ENCODE data around the gene EEF1A2. TPM values are rescaled to one million over a fixed set of nuclear protein-coding genes. Genes with fewer than 3 reads are reported as not detected.

Gene EEF1A2
- polyA plus RNA-seq, 3 donors: 0.08 TPM; not detected in 2

DNA sequence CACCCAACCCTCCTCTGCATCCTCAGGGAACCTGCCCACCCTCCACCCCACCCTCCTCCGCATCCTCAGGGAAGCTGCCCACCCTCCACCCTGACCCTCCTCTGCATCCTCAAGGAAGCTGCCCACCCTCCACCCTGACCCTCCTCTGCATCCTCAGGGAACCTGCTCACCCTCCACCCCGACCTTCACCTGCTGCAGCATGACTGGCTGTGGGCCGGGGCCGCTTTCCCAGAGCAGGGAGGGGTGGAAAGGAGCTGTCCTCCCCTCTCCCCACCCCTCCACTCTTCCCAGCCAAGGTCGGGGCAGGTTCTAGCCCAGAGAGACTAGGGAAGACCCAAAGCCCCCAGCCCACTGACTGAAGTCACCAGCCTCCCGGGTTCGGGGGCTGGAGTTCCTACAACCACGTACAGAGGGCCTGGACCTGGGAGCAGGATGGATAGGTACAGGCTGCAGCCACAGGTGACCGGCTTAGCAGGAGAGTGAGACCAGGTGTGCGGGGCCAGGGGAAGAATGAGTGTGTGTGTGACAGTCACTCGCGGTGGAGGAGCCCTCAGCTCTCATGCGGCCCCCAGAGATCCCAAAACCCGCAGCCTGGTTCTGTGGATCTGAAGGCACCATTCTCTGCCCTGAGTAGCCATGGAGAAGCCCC, 11.6 kb downstream of the EEF1A2 start:
- H3K27ac ChIP-seq (ENCODE audit: low read depth in 1 of 2, low read length in 2 of 2): no peak overlapping the region
- H3K4me3 ChIP-seq (replicated peaks in 1 of 3; ENCODE audit: low read depth in 2 of 3, low read length in 3 of 3): no peak overlapping the region
- peak overlapping the region in 1 of 2 donors; percentile 60 for H3K4me3 Mint-ChIP-seq
- no peak overlapping the region for H2AFZ ChIP-seq (ENCODE audit: insufficient read depth, low read depth, low read length, poor library complexity, severe bottlenecking)
- no peaks in the 10 kb centered on the region for H3K79me2 ChIP-seq (ENCODE audit: insufficient read depth, low read length)
- H3K9ac ChIP-seq (ENCODE audit: insufficient read depth, low read length, poor library complexity, severe bottlenecking): no peak overlapping the region
- peaks cover 0 to 2% (median 0%) of the 10 kb centered on the region in 7 donors for H3K9me3 Mint-ChIP-seq
- H3K36me3 Mint-ChIP-seq: no peaks in the 10 kb centered on the region
- no peaks in the 10 kb centered on the region for H4K20me1 ChIP-seq (ENCODE audit: insufficient read depth, low read length)
- 66% methylated on average over 9 of the region's 14 CpGs for whole genome bisulfite sequencing (ENCODE audit: insufficient coverage)
- TF ChIP-seq, protein P1, sequence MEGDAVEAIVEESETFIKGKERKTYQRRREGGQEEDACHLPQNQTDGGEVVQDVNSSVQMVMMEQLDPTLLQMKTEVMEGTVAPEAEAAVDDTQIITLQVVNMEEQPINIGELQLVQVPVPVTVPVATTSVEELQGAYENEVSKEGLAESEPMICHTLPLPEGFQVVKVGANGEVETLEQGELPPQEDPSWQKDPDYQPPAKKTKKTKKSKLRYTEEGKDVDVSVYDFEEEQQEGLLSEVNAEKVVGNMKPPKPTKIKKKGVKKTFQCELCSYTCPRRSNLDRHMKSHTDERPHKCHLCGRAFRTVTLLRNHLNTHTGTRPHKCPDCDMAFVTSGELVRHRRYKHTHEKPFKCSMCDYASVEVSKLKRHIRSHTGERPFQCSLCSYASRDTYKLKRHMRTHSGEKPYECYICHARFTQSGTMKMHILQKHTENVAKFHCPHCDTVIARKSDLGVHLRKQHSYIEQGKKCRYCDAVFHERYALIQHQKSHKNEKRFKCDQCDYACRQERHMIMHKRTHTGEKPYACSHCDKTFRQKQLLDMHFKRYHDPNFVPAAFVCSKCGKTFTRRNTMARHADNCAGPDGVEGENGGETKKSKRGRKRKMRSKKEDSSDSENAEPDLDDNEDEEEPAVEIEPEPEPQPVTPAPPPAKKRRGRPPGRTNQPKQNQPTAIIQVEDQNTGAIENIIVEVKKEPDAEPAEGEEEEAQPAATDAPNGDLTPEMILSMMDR (IDR thresholded peaks at IDR 0.05): no peak
- no peak for DNase-seq
- no peak overlapping the region for H3K4me2 ChIP-seq (replicated peaks; ENCODE audit: extremely low read depth, low read length, poor library complexity, severe bottlenecking)
- intact Hi-C loops (cut with micrococcal nuclease): no loop called here
- H3K27me3 ChIP-seq (ENCODE audit: control insufficient read depth in 2 of 2, insufficient read depth in 2 of 2, low read length in 2 of 2): peaks cover 4 to 23% of the 10 kb centered on the region in 2 donors
- no peak overlapping the region for H3K27ac Mint-ChIP-seq
- H3K4me1 ChIP-seq (ENCODE audit: control insufficient read depth in 1 of 2, insufficient read depth in 2 of 2, low read length in 2 of 2): no peaks in the 10 kb centered on the region
- H3K27me3 Mint-ChIP-seq (ENCODE audit: low read depth in 3 of 3): peaks cover 32 to 66% (median 33%) of the 10 kb centered on the region in 3 donors
- no peaks in the 10 kb centered on the region for H3K36me3 ChIP-seq (replicated peaks in 1 of 2; ENCODE audit: control insufficient read depth in 1 of 2, insufficient read depth in 2 of 2, low read length in 2 of 2)
- H3K4me1 Mint-ChIP-seq: no peaks in the 10 kb centered on the region
- peaks cover 0 to 3% of the 10 kb centered on the region in 2 donors for H3K9me3 ChIP-seq (replicated peaks in 1 of 2; ENCODE audit: control insufficient read depth in 1 of 2, insufficient read depth in 1 of 2, low read length in 2 of 2)

DNA sequence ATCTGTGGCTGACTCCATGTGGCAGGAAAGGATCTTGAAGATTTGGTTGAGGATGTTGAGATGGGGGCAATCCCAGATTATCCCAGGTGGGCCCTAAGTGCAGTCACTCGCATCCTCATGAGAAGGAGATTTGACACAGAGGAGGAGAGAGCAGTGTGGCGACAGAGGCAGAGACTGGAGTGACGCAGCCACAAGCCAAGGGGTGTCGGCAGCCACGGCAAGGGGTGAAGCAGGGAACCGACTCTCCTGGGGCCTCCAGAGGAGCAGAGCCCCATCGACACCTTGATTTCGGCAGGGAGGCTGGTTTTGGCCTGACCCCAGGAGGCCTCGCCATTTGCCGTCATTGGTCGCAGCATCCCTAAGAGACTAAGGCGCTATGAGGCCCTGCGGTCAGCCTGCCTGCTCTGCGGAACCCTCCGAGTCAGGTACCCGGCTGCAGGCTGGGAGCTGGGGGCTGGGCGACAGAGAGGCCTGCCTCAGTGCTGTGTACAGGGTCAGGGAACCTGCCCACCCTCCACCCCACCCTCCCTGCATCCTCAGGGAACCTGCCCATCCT, 12.5 kb downstream of the EEF1A2 start:
- H3K36me3 ChIP-seq (replicated peaks in 1 of 2; ENCODE audit: control insufficient read depth in 1 of 2, insufficient read depth in 2 of 2, low read length in 2 of 2): no peaks in the 10 kb centered on the region
- no peak for DNase-seq
- Mint-ChIP-seq H3K9me3 (peaks cover 0 to 2% (median 0%) of the 10 kb centered on the region in 7 donors), H3K4me1 (no peaks in the 10 kb centered on the region), H3K27ac (no peak overlapping the region), H3K27me3 (ENCODE audit: low read depth in 3 of 3) (peaks cover 33 to 65% (median 34%) of the 10 kb centered on the region in 3 donors), H3K36me3 (no peaks in the 10 kb centered on the region), H3K4me3 (no peak overlapping the region)
- intact Hi-C loops (cut with micrococcal nuclease): no loop called here
- H3K9me3 ChIP-seq (replicated peaks in 1 of 2; ENCODE audit: control insufficient read depth in 1 of 2, insufficient read depth in 1 of 2, low read length in 2 of 2): peaks cover 0 to 3% of the 10 kb centered on the region in 2 donors
- H3K27me3 ChIP-seq (ENCODE audit: control insufficient read depth in 2 of 2, insufficient read depth in 2 of 2, low read length in 2 of 2): peaks cover 4 to 23% of the 10 kb centered on the region in 2 donors
- WGBS (ENCODE audit: insufficient coverage): 96% methylated on average over 16 of the region's 17 CpGs
- no peak overlapping the region for H3K4me2 ChIP-seq (replicated peaks; ENCODE audit: extremely low read depth, low read length, poor library complexity, severe bottlenecking)
- H3K79me2 ChIP-seq (ENCODE audit: insufficient read depth, low read length): no peaks in the 10 kb centered on the region
- H3K9ac ChIP-seq (ENCODE audit: insufficient read depth, low read length, poor library complexity, severe bottlenecking): no peak overlapping the region
- H4K20me1 ChIP-seq (ENCODE audit: insufficient read depth, low read length): no peaks in the 10 kb centered on the region
- H3K4me3 ChIP-seq (replicated peaks in 1 of 3; ENCODE audit: low read depth in 2 of 3, low read length in 3 of 3): no peak overlapping the region
- H3K4me1 ChIP-seq (ENCODE audit: control insufficient read depth in 1 of 2, insufficient read depth in 2 of 2, low read length in 2 of 2): no peaks in the 10 kb centered on the region
- TF ChIP-seq, protein P1 (IDR thresholded peaks at IDR 0.05): no peak
- no peak overlapping the region for H3K27ac ChIP-seq (ENCODE audit: low read depth in 1 of 2, low read length in 2 of 2)
- no peak overlapping the region for H2AFZ ChIP-seq (ENCODE audit: insufficient read depth, low read depth, low read length, poor library complexity, severe bottlenecking)

Data from CD14-positive monocyte (primary cell).